GM23338 (cell line): Measurements from ENCODE around the gene CTRB2. TPM values are rescaled to one million over a fixed set of nuclear protein-coding genes. Genes with fewer than 3 reads are reported as not detected.

Experiments used
- ATAC-seq: fragments of 200-7000 bp; cut with Tn5 transposase; 3 replicates; pipeline ENCODE4 v1.9.1; 2020
- DNase-seq: peaks from one replicate; pipeline ENCODE4 v3.0.0-alpha.2; 2015; ENCODE audit warnings: low spot score
- H2AFZ ChIP-seq: fragments of 200-600 bp; sonication (generic); 2 replicates; pipeline ENCODE4 v1.8.0; 2016; ENCODE audit warnings: antibody characterized with exemption, mild to moderate bottlenecking, moderate library complexity
- H3F3A ChIP-seq: fragments of 200-600 bp; sonication (generic); replicated peaks from 2 replicates; pipeline ENCODE4 v1.8.0; 2017; ENCODE audit warnings: antibody characterized with exemption, mixed run types, low read depth
- H3K27ac ChIP-seq: fragments of 200-600 bp; sonication (generic); 2 replicates; pipeline ENCODE4 v1.6.1; 2016; ENCODE audit warnings: low read depth
- H3K27me3 ChIP-seq: fragments of 200-600 bp; sonication (generic); 2 replicates; pipeline ENCODE4 v1.8.0; 2016; ENCODE audit warnings: mild to moderate bottlenecking, mixed run types, moderate library complexity; ENCODE audit not compliant: insufficient read depth
- H3K36me3 ChIP-seq: fragments of 200-600 bp; sonication (generic); 2 replicates; pipeline ENCODE4 v1.8.0; 2016; ENCODE audit warnings: mild to moderate bottlenecking; ENCODE audit not compliant: insufficient read depth
- H3K4me1 ChIP-seq: fragments of 200-600 bp; sonication (generic); 2 replicates; pipeline ENCODE4 v1.8.0; 2016; ENCODE audit warnings: mild to moderate bottlenecking, moderate library complexity; ENCODE audit not compliant: insufficient read depth
- H3K4me2 ChIP-seq: fragments of 200-600 bp; sonication (generic); 2 replicates; pipeline ENCODE4 v1.7.1; 2017; ENCODE audit warnings: mixed run types
- H3K4me3 ChIP-seq: fragments of 200-600 bp; sonication (generic); 2 replicates; pipeline ENCODE4 v1.6.1; 2016; ENCODE audit warnings: mixed run types
- H3K79me2 ChIP-seq: fragments of 200-600 bp; sonication (generic); replicated peaks from 2 replicates; pipeline ENCODE4 v1.8.0; 2017; ENCODE audit warnings: mild to moderate bottlenecking; ENCODE audit not compliant: insufficient read depth
- H3K9me2 ChIP-seq: fragments of 200-600 bp; sonication (generic); 2 replicates; pipeline ENCODE4 v1.8.0; 2017; ENCODE audit not compliant: insufficient read depth
- H4K20me1 ChIP-seq: fragments of 200-600 bp; sonication (generic); replicated peaks from 2 replicates; pipeline ENCODE4 v1.8.0; 2017; ENCODE audit warnings: mild to moderate bottlenecking; ENCODE audit not compliant: insufficient read depth
- H3K27ac Mint-ChIP-seq: 2 replicates; pipeline ENCODE4 v1.8.0; 2020; ENCODE audit warnings: inconsistent platforms, mild to moderate bottlenecking, moderate library complexity, mixed read lengths
- H3K27me3 Mint-ChIP-seq: 3 replicates; pipeline ENCODE4 v1.8.0; 2022; ENCODE audit warnings: low read depth, mild to moderate bottlenecking, moderate library complexity, mixed read lengths, inconsistent platforms; ENCODE audit not compliant: insufficient read depth, poor library complexity
- H3K36me3 Mint-ChIP-seq: 3 replicates; pipeline ENCODE4 v1.8.0; 2021; ENCODE audit warnings: low read depth, mild to moderate bottlenecking, inconsistent platforms, moderate library complexity, mixed read lengths
- H3K4me1 Mint-ChIP-seq: 3 replicates; pipeline ENCODE4 v1.8.0; 2020; ENCODE audit warnings: mild to moderate bottlenecking, inconsistent platforms, mixed read lengths
- H3K4me3 Mint-ChIP-seq: 3 replicates; pipeline ENCODE4 v1.8.0; 2021; ENCODE audit warnings: moderate library complexity, mild to moderate bottlenecking, inconsistent platforms, mixed read lengths
- H3K9me3 Mint-ChIP-seq: 3 replicates; pipeline ENCODE4 v1.8.0; 2020; ENCODE audit warnings: moderate library complexity, mild to moderate bottlenecking, inconsistent platforms, mixed read lengths
- CREB1 ChIP-seq: fragments of 250-450 bp; sonication (Bioruptor Pico); IDR thresholded peaks from 2 replicates; pipeline ENCODE4 v1.5.0; 2020; ENCODE audit warnings: low read depth, mild to moderate bottlenecking, moderate library complexity
- POLR2AphosphoS5 ChIP-seq: IDR thresholded peaks from 2 replicates; pipeline ENCODE4 v1.6.1; 2016; ENCODE audit warnings: antibody characterized with exemption, low read depth
- STAT1 ChIP-seq: IDR thresholded peaks from one replicate; pipeline ENCODE4 v1.6.1; 2016; ENCODE audit warnings: antibody characterized with exemption; ENCODE audit not compliant: unreplicated experiment
- polyA plus RNA-seq: library from polyadenylated mRNA; unstranded; fragments of >200 nt; fragmentation: Nextera tagmentation; extraction: Ambion mirVana; gene quantifications from 2 replicates; pipeline ENCODE4 v1.2.1, GENCODE V29; 2016
- total RNA-seq: library from RNA; depleted of rRNA; stranded (reverse); fragments of >200 nt; shearing (Covaris generic); gene quantifications from 2 replicates; pipeline ENCODE4 v1.2.3, GENCODE V29; 2014
- TF ChIP-seq, protein P1 (sequence below): fragments of 250-450 bp; sonication (Bioruptor Pico); IDR thresholded peaks from 2 replicates; pipeline ENCODE4 v1.5.0; 2020; ENCODE audit warnings: mild to moderate bottlenecking, moderate library complexity
- TF ChIP-seq, protein P2 (sequence below): IDR thresholded peaks from 2 replicates; pipeline ENCODE4 v1.6.1; 2016; ENCODE audit warnings: antibody characterized with exemption

CTRB2 gene
- total and polyA plus RNA-seq, 2 experiments from 2014 or later = not detected

DNA sequence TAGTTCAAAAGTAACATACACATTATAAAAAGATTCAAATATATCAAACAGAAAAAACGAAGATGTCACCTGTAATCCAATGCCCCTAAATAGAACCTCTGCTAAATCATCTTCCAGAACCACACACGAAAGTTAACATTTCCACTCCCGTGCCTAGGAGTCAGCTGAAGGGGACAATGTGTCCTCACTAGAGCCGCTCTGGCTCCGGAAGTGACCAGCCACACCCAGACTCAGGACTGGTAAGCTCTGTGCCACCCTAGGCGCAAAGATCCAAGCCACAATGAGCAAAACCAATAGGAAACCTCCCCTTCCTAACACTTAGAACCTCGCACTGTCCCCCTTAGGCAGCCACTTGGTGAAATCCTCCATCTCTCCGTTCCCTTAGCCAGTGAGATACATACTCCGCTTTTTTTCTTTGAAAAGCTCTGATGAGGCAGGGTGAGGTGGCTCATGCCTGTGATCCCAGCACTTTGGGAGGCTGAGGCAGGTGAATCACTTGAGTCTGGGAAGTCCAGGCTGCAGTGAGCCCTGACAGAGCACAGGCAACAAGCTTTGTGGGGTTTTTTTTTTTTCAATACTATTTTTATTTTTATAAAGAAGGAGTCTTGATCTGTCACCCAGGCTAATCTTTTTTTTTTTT lies 23.6 kb upstream of the CTRB2 start (continued):
- no peak for TF ChIP-seq POLR2AphosphoS5

DNA sequence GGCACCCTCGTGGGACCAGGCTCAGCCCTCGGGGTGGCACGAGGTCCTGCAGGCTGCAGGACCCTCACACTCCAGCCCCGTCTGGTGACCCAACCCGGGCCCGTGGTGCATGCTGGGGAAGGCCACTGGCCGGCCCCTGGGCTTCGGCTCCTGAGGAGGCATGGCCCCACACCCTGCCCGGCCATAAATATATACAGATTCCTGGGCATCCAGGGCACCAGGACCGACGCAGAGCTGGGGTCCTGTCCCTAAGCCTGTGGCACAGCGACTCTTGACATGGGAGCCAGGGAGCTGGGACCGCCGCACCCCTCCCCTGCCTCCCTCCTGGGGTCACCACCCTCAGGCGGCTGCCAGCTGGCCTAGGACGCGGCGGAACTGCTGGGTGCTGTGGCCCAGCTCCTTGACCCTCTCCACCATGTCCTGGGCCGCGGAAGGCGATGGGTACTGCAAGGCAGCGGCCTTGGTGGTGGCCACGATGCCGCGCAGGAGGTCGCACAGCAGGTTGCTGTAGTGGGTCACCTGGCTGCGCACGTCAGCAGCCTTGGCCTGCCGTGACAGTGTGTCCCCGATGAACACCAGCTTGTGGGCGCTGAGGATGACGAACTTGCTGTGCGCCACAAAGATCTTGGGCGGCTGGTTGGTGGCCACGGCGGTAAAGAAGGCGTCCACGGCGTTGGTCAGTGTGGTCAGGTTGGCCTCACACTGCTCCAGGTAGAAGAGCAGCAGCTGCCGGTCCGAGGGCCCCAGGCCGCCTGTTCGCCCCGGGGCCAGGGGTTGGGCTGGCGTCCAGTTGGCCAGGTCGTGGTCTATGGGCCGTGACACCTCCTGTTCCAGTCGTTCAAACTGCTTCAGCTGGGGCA lies 22.4 kb upstream of the CTRB2 start:
- no peak overlapping the region for H3K27ac Mint-ChIP-seq
- Histone ChIP-seq H4K20me1 (peaks cover 14% of the 10 kb centered on the region; the same call in 1 of the 2 replicates), H3K79me2 (peaks cover 12% of the 10 kb centered on the region; the same call in 1 of the 2 replicates)

DNA sequence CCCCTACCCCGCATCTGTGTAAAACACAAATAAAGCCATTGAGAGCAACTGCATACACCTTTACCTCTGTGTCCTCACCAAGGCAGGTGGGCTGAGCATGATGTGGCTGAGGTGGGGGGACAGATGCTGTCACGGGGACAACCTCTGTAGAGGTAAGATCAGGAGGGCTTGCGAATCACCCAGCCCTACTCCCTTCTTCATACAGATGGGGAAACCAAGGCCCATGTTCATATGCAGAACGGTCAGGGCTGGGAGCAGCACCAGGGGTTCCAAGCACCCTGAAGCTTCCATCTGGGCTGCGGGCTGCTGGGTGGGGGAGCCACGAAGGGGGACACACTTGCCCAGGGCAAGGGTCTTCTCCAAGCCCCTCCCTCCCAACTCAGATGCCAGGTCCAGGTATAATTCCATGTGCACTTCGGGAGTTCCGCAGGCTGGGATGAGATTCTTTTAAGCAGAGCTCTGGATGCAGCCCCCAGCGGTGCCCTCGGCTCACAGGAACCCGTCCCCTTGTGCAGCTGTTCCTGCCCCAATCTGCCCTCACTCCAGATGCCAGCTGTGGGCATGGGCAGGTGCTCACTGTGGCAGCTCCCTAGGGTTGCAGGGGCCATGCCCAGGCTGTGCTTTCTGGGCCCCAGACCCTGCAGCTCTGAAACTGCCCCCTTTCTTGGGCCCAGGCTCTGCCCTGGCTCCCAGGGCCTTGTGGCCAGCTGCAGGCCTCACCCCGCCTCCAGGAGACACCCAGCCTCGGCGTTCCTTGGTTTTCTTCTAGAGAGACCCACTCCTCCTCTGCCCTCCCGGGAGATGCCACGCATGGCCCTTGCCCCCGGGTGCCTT lies 21.4 kb upstream of the CTRB2 start:
- no peaks in the 10 kb centered on the region for H3K4me1 ChIP-seq
- Mint-ChIP-seq H3K9me3 (no peaks in the 10 kb centered on the region), H3K4me1 (peaks cover 5% of the 10 kb centered on the region; the same call in 2 of the 3 replicates), H3K36me3 (peaks cover 45% of the 10 kb centered on the region), H3K27ac (no peak overlapping the region; the same call in 1 of the 2 replicates), H3K4me3 (no peak overlapping the region), H3K27me3 (peaks cover 20% of the 10 kb centered on the region)
- no peaks in the 10 kb centered on the region for H3K27me3 ChIP-seq
- peaks cover 34% of the 10 kb centered on the region for H3F3A ChIP-seq
- no peak overlapping the region for H3K4me2 ChIP-seq
- no peaks in the 10 kb centered on the region for H3K9me2 ChIP-seq
- peak; percentile 11 for DNase-seq
- no peak overlapping the region for H3K4me3 ChIP-seq
- H3K27ac ChIP-seq = peak overlapping the region; percentile 45; the same call in 1 of the 2 replicates
- no peak for ATAC-seq
- H3K36me3 ChIP-seq = peaks cover 26% of the 10 kb centered on the region; the same call in 1 of the 2 replicates
- H2AFZ ChIP-seq = no peak overlapping the region
- peaks cover 14% of the 10 kb centered on the region; the same call in 1 of the 2 replicates for H4K20me1 ChIP-seq
- H3K79me2 ChIP-seq = peaks cover 9% of the 10 kb centered on the region; the same call in 1 of the 2 replicates
- TF ChIP-seq, protein P1, sequence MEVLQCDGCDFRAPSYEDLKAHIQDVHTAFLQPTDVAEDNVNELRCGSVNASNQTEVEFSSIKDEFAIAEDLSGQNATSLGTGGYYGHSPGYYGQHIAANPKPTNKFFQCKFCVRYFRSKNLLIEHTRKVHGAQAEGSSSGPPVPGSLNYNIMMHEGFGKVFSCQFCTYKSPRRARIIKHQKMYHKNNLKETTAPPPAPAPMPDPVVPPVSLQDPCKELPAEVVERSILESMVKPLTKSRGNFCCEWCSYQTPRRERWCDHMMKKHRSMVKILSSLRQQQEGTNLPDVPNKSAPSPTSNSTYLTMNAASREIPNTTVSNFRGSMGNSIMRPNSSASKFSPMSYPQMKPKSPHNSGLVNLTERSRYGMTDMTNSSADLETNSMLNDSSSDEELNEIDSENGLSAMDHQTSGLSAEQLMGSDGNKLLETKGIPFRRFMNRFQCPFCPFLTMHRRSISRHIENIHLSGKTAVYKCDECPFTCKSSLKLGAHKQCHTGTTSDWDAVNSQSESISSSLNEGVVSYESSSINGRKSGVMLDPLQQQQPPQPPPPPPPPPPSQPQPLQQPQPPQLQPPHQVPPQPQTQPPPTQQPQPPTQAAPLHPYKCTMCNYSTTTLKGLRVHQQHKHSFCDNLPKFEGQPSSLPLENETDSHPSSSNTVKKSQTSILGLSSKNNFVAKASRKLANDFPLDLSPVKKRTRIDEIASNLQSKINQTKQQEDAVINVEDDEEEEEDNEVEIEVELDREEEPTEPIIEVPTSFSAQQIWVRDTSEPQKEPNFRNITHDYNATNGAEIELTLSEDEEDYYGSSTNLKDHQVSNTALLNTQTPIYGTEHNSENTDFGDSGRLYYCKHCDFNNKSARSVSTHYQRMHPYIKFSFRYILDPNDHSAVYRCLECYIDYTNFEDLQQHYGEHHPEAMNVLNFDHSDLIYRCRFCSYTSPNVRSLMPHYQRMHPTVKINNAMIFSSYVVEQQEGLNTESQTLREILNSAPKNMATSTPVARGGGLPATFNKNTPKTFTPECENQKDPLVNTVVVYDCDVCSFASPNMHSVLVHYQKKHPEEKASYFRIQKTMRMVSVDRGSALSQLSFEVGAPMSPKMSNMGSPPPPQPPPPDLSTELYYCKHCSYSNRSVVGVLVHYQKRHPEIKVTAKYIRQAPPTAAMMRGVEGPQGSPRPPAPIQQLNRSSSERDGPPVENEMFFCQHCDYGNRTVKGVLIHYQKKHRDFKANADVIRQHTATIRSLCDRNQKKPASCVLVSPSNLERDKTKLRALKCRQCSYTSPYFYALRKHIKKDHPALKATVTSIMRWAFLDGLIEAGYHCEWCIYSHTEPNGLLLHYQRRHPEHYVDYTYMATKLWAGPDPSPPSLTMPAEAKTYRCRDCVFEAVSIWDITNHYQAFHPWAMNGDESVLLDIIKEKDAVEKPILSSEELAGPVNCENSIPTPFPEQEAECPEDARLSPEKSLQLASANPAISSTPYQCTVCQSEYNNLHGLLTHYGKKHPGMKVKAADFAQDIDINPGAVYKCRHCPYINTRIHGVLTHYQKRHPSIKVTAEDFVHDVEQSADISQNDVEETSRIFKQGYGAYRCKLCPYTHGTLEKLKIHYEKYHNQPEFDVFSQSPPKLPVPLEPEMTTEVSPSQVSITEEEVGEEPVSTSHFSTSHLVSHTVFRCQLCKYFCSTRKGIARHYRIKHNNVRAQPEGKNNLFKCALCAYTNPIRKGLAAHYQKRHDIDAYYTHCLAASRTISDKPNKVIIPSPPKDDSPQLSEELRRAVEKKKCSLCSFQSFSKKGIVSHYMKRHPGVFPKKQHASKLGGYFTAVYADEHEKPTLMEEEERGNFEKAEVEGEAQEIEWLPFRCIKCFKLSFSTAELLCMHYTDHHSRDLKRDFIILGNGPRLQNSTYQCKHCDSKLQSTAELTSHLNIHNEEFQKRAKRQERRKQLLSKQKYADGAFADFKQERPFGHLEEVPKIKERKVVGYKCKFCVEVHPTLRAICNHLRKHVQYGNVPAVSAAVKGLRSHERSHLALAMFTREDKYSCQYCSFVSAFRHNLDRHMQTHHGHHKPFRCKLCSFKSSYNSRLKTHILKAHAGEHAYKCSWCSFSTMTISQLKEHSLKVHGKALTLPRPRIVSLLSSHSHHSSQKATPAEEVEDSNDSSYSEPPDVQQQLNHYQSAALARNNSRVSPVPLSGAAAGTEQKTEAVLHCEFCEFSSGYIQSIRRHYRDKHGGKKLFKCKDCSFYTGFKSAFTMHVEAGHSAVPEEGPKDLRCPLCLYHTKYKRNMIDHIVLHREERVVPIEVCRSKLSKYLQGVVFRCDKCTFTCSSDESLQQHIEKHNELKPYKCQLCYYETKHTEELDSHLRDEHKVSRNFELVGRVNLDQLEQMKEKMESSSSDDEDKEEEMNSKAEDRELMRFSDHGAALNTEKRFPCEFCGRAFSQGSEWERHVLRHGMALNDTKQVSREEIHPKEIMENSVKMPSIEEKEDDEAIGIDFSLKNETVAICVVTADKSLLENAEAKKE (CRISPR knock-in tag) = no peak
- TF ChIP-seq STAT1 (no peak), CREB1 (no peak)

More for the DNA sequence above, 22.4 kb upstream of the CTRB2 start:
- Mint-ChIP-seq H3K27me3 (peaks cover 26% of the 10 kb centered on the region), H3K4me3 (no peak overlapping the region), H3K4me1 (peaks cover 7% of the 10 kb centered on the region), H3K36me3 (peaks cover 54% of the 10 kb centered on the region), H3K9me3 (no peaks in the 10 kb centered on the region)
- peaks cover 36% of the 10 kb centered on the region for H3F3A ChIP-seq
- no peaks in the 10 kb centered on the region for H3K4me1 ChIP-seq
- ATAC-seq (no peak), DNase-seq (peak; percentile 2)
- no peak overlapping the region for H3K27ac ChIP-seq
- H3K9me2 ChIP-seq = no peaks in the 10 kb centered on the region
- peaks cover 30% of the 10 kb centered on the region; the same call in 1 of the 2 replicates for H3K36me3 ChIP-seq
- H3K4me3 ChIP-seq = no peak overlapping the region
- no peaks in the 10 kb centered on the region for H3K27me3 ChIP-seq
- no peak overlapping the region for H3K4me2 ChIP-seq
- TF ChIP-seq, protein P2, sequence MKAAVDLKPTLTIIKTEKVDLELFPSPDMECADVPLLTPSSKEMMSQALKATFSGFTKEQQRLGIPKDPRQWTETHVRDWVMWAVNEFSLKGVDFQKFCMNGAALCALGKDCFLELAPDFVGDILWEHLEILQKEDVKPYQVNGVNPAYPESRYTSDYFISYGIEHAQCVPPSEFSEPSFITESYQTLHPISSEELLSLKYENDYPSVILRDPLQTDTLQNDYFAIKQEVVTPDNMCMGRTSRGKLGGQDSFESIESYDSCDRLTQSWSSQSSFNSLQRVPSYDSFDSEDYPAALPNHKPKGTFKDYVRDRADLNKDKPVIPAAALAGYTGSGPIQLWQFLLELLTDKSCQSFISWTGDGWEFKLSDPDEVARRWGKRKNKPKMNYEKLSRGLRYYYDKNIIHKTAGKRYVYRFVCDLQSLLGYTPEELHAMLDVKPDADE = no peak
- TF ChIP-seq POLR2AphosphoS5 = 0 out of 2 replicates have a peak, but pooled peaks have one; percentile 21
- H2AFZ ChIP-seq = no peak overlapping the region
